Fibroblast of mammary gland (primary cell): ENCODE data around the gene PLEKHA8.

Experiments used
- DNase-seq: peaks from one replicate; pipeline ENCODE4 v3.0.0-alpha.2; 2010; ENCODE audit warnings: low read depth
- H3K4me3 ChIP-seq: 2 replicates; pipeline ENCODE4 v1.5.1; 2011; ENCODE audit warnings: low read depth, mild to moderate bottlenecking, low read length, moderate library complexity; ENCODE audit not compliant: control insufficient read depth
- TF ChIP-seq, protein P1 (sequence below): conservative IDR thresholded peaks from 2 replicates; pipeline ENCODE4 v1.5.1; 2011; ENCODE audit warnings: low read depth, low read length, inconsistent platforms; ENCODE audit not compliant: control insufficient read depth, insufficient read depth

PLEKHA8 gene

GRCh38 chr7:30036220-30036619, 8.0 kb downstream of the PLEKHA8 start:
- TF ChIP-seq, protein P1, sequence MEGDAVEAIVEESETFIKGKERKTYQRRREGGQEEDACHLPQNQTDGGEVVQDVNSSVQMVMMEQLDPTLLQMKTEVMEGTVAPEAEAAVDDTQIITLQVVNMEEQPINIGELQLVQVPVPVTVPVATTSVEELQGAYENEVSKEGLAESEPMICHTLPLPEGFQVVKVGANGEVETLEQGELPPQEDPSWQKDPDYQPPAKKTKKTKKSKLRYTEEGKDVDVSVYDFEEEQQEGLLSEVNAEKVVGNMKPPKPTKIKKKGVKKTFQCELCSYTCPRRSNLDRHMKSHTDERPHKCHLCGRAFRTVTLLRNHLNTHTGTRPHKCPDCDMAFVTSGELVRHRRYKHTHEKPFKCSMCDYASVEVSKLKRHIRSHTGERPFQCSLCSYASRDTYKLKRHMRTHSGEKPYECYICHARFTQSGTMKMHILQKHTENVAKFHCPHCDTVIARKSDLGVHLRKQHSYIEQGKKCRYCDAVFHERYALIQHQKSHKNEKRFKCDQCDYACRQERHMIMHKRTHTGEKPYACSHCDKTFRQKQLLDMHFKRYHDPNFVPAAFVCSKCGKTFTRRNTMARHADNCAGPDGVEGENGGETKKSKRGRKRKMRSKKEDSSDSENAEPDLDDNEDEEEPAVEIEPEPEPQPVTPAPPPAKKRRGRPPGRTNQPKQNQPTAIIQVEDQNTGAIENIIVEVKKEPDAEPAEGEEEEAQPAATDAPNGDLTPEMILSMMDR: no peak
- no peak for DNase-seq
- H3K4me3 ChIP-seq: no peak overlapping the region

- DNase-seq: peak; percentile 82
- TF ChIP-seq, protein P1: no peak
- H3K4me3 ChIP-seq: peak overlapping the region; percentile 5
These were observed 10.2 kb downstream of the PLEKHA8 start for GRCh38 chr7:30038196-30038980.

DNA sequence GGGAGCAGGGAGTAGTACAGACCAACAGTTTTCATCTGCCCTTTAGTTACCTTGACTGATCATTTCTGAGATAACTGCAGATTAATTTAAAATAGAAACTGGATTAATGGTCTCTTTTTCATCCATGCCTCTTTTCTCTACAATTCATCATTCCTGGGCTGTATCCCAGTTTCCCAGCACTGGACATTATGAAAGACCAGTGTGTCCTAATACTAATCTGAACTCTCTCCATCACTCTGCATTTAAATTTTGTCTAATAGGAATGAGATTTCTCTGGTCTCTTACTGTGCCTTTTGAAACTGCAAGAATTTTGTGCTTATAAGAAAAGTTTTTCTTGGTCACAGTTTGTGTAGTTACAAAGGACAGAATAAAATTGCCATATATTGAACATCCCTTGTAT, 12.7 kb downstream of the PLEKHA8 start:
- no peak overlapping the region for H3K4me3 ChIP-seq
- no peak for DNase-seq
- TF ChIP-seq, protein P1: no peak

GRCh38 chr7:30041526-30042269, 13.5 kb downstream of the PLEKHA8 start:
- TF ChIP-seq, protein P1: no peak
- no peak for DNase-seq
- no peak overlapping the region for H3K4me3 ChIP-seq

GRCh38 chr7:30046127-30046770, 18.0 kb downstream of the PLEKHA8 start:
- DNase-seq: no peak
- H3K4me3 ChIP-seq: no peak overlapping the region
- TF ChIP-seq, protein P1: no peak

DNA sequence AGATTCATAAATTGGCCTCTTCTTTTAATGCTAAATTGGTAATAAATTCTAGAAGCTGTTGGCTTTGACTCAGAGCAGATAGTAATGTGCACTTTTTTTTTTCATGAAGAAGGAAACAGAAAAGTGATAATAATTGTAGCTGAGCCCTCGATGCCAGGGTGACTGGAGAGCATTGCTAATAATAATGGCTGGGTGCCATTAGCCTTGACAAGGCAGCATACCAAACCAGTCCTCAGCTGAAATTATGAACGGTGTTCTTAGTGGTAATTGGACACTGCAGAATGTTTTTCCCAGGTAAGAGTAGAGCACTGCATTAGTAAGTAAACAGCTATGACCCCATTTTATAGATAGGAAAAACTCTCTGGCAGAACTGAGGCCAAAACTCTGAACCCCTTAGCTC, 18.9 kb downstream of the PLEKHA8 start:
- no peak for DNase-seq
- TF ChIP-seq, protein P1: no peak
- H3K4me3 ChIP-seq: no peak overlapping the region
